Cardiac fibroblast (primary cell): ENCODE data around the gene CNGA1.

Experiments used
- DNase-seq, 2 donors: peaks; one replicate each; pipeline versions ENCODE4 v3.0.0 to v3.0.0-alpha.2; 2010; ENCODE audit warnings: low read depth in 2 of 2
- H3K4me3 ChIP-seq, 2 donors: replicated peaks in 1 of 2; 1 replicate in 1 of 2; 2 replicates in 1 of 2; pipeline ENCODE4 v1.5.1; 2011; ENCODE audit warnings: low read depth in 2 of 2, low read length in 2 of 2, mild to moderate bottlenecking in 2 of 2, moderate library complexity in 1 of 2
- CTCF ChIP-seq: IDR thresholded peaks from one replicate; pipeline ENCODE4 v1.5.1; 2011; ENCODE audit warnings: low read depth, mild to moderate bottlenecking, low read length, inconsistent platforms

CNGA1 gene

GRCh38 chr4:47974566-47974965 lies 41.9 kb downstream of the CNGA1 start:
- TF ChIP-seq CTCF = no peak
- DNase-seq = no peak
- no peak overlapping the region for H3K4me3 ChIP-seq

- TF ChIP-seq CTCF = no peak
- H3K4me3 ChIP-seq = no peak overlapping the region
- DNase-seq = no peak
These were observed 43.8 kb downstream of the CNGA1 start for GRCh38 chr4:47972721-47973120.

- DNase-seq = no peak
- H3K4me3 ChIP-seq = no peak overlapping the region
- TF ChIP-seq CTCF = no peak
These were observed 44.3 kb downstream of the CNGA1 start for GRCh38 chr4:47972181-47972580.

GRCh38 chr4:47968847-47969246 lies 47.6 kb downstream of the CNGA1 start:
- no peak for DNase-seq
- no peak for TF ChIP-seq CTCF
- H3K4me3 ChIP-seq = no peak overlapping the region

GRCh38 chr4:47954677-47955076 lies 61.8 kb downstream of the CNGA1 start:
- DNase-seq = no peak
- TF ChIP-seq CTCF = no peak
- H3K4me3 ChIP-seq = no peak overlapping the region

GRCh38 chr4:47954245-47954644 lies 62.2 kb downstream of the CNGA1 start:
- no peak for DNase-seq
- TF ChIP-seq CTCF = no peak
- H3K4me3 ChIP-seq = no peak overlapping the region

GRCh38 chr4:47945930-47946726 lies 70.4 kb downstream of the CNGA1 start:
- DNase-seq = no peak
- no peak overlapping the region for H3K4me3 ChIP-seq
- TF ChIP-seq CTCF = peak; percentile 12
